GM12878 (cell line): Measurements from ENCODE around the gene KAZN. TPM values are rescaled to one million over a fixed set of nuclear protein-coding genes. Genes with fewer than 3 reads are reported as not detected.

Experiments used
- ATAC-seq: fragments of 200-7000 bp; cut with Tn5 transposase; 3 replicates; pipeline ENCODE4 v1.9.1; 2020; ENCODE audit warnings: mild to moderate bottlenecking, moderate library complexity
- BruUV-seq: library from RNA; stranded (reverse); fragments of 400-500 nt; replicated peaks from 2 replicates; lab custom pipeline; 2021; lab: Mats Ljungman, UMichigan
- CTCF ChIA-PET: fragments of 300-600 bp; sonication (Branson Sonifier 250); formaldehyde crosslinking; extraction: SDS; loops from one replicate; lab custom pipeline; 2021; ENCODE audit warnings: inconsistent platforms; lab: Yijun Ruan, JAX
- POLR2A ChIA-PET: fragments of 350-600 bp; formaldehyde crosslinking; extraction: SDS; loops from one replicate; lab custom pipeline; 2021; ENCODE audit warnings: inconsistent platforms; lab: Charles Lee
- RAD21 ChIA-PET: fragments of 300-600 bp; sonication (Branson Sonifier 250); formaldehyde crosslinking; loops from one replicate; lab custom pipeline; 2023; ENCODE audit warnings: antibody characterized with exemption; ENCODE audit not compliant: unreplicated experiment; lab: Charles Lee
- SMC1A ChIA-PET: fragments of 300-600 bp; sonication (Branson Sonifier 250); formaldehyde crosslinking; loops from one replicate; lab custom pipeline; 2023; ENCODE audit not compliant: unreplicated experiment, uncharacterized antibody; lab: Charles Lee
- DNase-seq: peaks from one replicate; pipeline ENCODE4 v3.0.0-alpha.2; 2011; ENCODE audit warnings: low read depth, low spot score
- FAIRE-seq: peaks from 3 replicates; lab custom pipeline; 2011; peaks lifted over from hg19 to GRCh38; lab: Jason Lieb, UNC
- H2AFZ ChIP-seq: 2 replicates; pipeline ENCODE4 v1.6.0; 2011; ENCODE audit warnings: low read depth, low read length, control low read depth; ENCODE audit not compliant: control insufficient read depth
- H3K27ac ChIP-seq: 2 replicates; pipeline ENCODE4 v1.5.1; 2011; ENCODE audit warnings: control low read depth; ENCODE audit not compliant: control insufficient read depth, insufficient read depth
- H3K27me3 ChIP-seq, 2 experiments: replicated peaks in 1 of 2; 2 replicates each; pipeline versions ENCODE4 v1.6.0 to v1.6.1; 2011; ENCODE audit warnings: low read length in 1 of 2; ENCODE audit not compliant: control insufficient read depth in 2 of 2, insufficient read depth in 2 of 2
- H3K36me3 ChIP-seq, 2 experiments: 2 replicates each; pipeline ENCODE4 v1.5.1; 2011; ENCODE audit warnings: low read length in 1 of 2; ENCODE audit not compliant: control insufficient read depth in 2 of 2, insufficient read depth in 2 of 2
- H3K4me1 ChIP-seq: 2 replicates; pipeline ENCODE4 v1.6.1; 2011; ENCODE audit warnings: mild to moderate bottlenecking, low read length, moderate library complexity, mixed read lengths; ENCODE audit not compliant: control insufficient read depth, insufficient read depth
- H3K4me2 ChIP-seq: 2 replicates; pipeline ENCODE4 v1.6.0; 2011; ENCODE audit warnings: control low read depth; ENCODE audit not compliant: control insufficient read depth, insufficient read depth
- H3K4me3 ChIP-seq: fragments of 200-600 bp; sonication (generic); 2 replicates; pipeline ENCODE4 v1.5.1; 2016
- H3K79me2 ChIP-seq: 2 replicates; pipeline ENCODE4 v1.6.0; 2011; ENCODE audit warnings: low read length; ENCODE audit not compliant: control insufficient read depth, insufficient read depth
- H3K9ac ChIP-seq: 2 replicates; pipeline ENCODE4 v1.8.0; 2011; ENCODE audit warnings: low read length, control low read depth, mixed read lengths; ENCODE audit not compliant: control insufficient read depth, insufficient read depth
- H3K9me3 ChIP-seq: replicated peaks from 3 replicates; pipeline ENCODE4 v1.5.1; 2011; ENCODE audit warnings: mild to moderate bottlenecking, low read length; ENCODE audit not compliant: control insufficient read depth, insufficient read depth
- H4K20me1 ChIP-seq: 2 replicates; pipeline ENCODE4 v1.6.0; 2011; ENCODE audit not compliant: control insufficient read depth, insufficient read depth
- BHLHE40 ChIP-seq, 2 experiments: fragments of 450-650 bp in 1 of 2; IDR thresholded peaks; 2 replicates each; pipeline ENCODE4 v1.6.1; 2011 to 2017; ENCODE audit warnings: low read depth in 2 of 2, borderline replicate concordance in 1 of 2, improper control_type of control experiment in 1 of 2, low read length in 1 of 2, mild to moderate bottlenecking in 1 of 2
- BRCA1 ChIP-seq: IDR thresholded peaks from 2 replicates; pipeline ENCODE4 v1.6.1; 2011; ENCODE audit warnings: low read depth, low read length, improper control_type of control experiment
- E2F4 ChIP-seq: IDR thresholded peaks from 2 replicates; pipeline ENCODE4 v1.6.1; 2012; ENCODE audit warnings: low read depth, low read length, improper control_type of control experiment
- E2F8 ChIP-seq: fragments of 450-650 bp; IDR thresholded peaks from 2 replicates; pipeline ENCODE4 v1.6.1; 2018; ENCODE audit warnings: mild to moderate bottlenecking, low read depth, moderate library complexity; ENCODE audit not compliant: partially characterized antibody
- EP300 ChIP-seq, 2 experiments: fragments of 150-350 bp in 1 of 2; IDR thresholded peaks; 2 replicates each; pipeline ENCODE4 v1.6.1; 2011 to 2012; ENCODE audit warnings: low read depth in 2 of 2, low read length in 2 of 2, borderline replicate concordance in 1 of 2, improper control_type of control experiment in 1 of 2, inconsistent platforms in 1 of 2; ENCODE audit not compliant: control insufficient read depth in 1 of 2
- HSF1 ChIP-seq: fragments of 150-350 bp; IDR thresholded peaks from 2 replicates; pipeline ENCODE4 v1.6.1; 2014; ENCODE audit warnings: mild to moderate bottlenecking, low read depth, low read length
- POLR2AphosphoS5 ChIP-seq: IDR thresholded peaks from 2 replicates; pipeline ENCODE4 v1.6.1; 2011; ENCODE audit warnings: mild to moderate bottlenecking, low read length, inconsistent platforms
- PRDM15 ChIP-seq: fragments of 450-650 bp; formaldehyde crosslinking; IDR thresholded peaks from 2 replicates; pipeline ENCODE4 v1.4.0; 2020; ENCODE audit warnings: mild to moderate bottlenecking, moderate library complexity
- RCOR1 ChIP-seq: conservative IDR thresholded peaks from 2 replicates; pipeline ENCODE4 v1.6.1; 2012; ENCODE audit warnings: low read depth, low read length, improper control_type of control experiment
- WGBS: methylation state at CpG from one replicate; pipeline ENCODE4 v1.1.6; 2016; ENCODE audit warnings: low lambda C conversion rate; ENCODE audit not compliant: insufficient replicate concordance, insufficient coverage; ENCODE audit errors: missing lambda C conversion rate; 5-methylcytosine and 5-hydroxymethylcytosine counted together
- in situ Hi-C: fragments of 300-500 bp; cut with MboI; formaldehyde crosslinking; loops from 9 replicates; pipeline ENCODE4 v1.14.3; 2018; ENCODE audit warnings: mixed read lengths
- intact Hi-C: fragments of 100-400 bp; cut with micrococcal nuclease; formaldehyde crosslinking; loops from one replicate; pipeline ENCODE4 v1.14.2; 2022; ENCODE audit not compliant: unreplicated experiment
- polyA plus RNA-seq, 11 experiments: library from polyadenylated mRNA; depleted of rRNA in 4 of 11; unstranded in 6 of 11; stranded (reverse) in 5 of 11; fragments of >200 nt; fragmentation: Nextera tagmentation in 4 of 11; fragmentation: Illumina TruSeq in 1 of 11; extraction: Ambion mirVana in 4 of 11; extraction: Trizol in 1 of 11; gene quantifications; 1 replicate in 1 of 11; 2 replicates in 10 of 11; pipeline versions ENCODE4 v1.2.1 to v1.2.3, GENCODE V29; 2011 to 2016; ENCODE audit warnings: inconsistent platforms in 2 of 11, missing spikeins in 2 of 11, low read depth in 1 of 11
- total RNA-seq, 4 experiments: library from RNA; depleted of rRNA in 3 of 4; stranded (reverse); fragments of >200 nt in 3 of 4; fragmentation: Illumina TruSeq in 1 of 4; extraction: Trizol in 1 of 4; gene quantifications; 2 replicates each; pipeline versions ENCODE4 v1.2.1 to v1.2.3, GENCODE V29; 2013 to 2021
- TF ChIP-seq, protein P1 (sequence below): fragments of 450-650 bp; formaldehyde crosslinking; IDR thresholded peaks from 2 replicates; pipeline ENCODE4 v1.4.0; 2022; ENCODE audit warnings: mild to moderate bottlenecking, moderate library complexity

The KAZN gene
- total and polyA plus RNA-seq, 10 of the 15 experiments (the other 5 are each of a cell fraction or from before 2014, with no cell fraction given): 0.72 to 4.0 (median 1.2) TPM

DNA sequence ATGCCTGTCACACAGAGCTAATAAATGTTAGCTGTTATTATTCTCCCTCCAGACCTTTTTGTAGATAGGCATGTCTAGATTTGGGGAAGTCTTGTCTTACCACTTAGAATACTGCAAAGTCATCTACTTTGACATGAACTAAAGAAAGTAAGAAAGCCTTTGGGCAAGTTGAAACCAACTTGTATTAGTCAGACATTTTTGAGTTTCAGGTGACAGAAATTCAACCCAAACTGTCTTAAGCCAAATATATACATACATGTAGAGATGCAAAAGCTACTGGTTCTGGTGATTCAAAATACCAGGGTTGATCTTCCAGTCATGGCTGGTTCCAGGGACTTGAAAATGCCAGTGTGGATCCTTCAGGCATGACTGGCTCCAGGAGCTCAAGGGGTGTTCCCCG is 278.3 kb downstream of the KAZN start:
- no peaks in the 10 kb centered on the region for H3K36me3 ChIP-seq
- H4K20me1 ChIP-seq: no peaks in the 10 kb centered on the region
- RAD21 ChIA-PET: no interaction called here
- POLR2A ChIA-PET: no interaction called here
- in situ Hi-C loops (no loop called here), intact Hi-C loops (no loop called here)
- H3K79me2 ChIP-seq: no peaks in the 10 kb centered on the region
- no peak overlapping the region for H3K9ac ChIP-seq
- SMC1A ChIA-PET: interaction anchor here (0.6 kb wide), 1 partner anchor 1732 kb away, joined by 3 read pairs; no protein-coding TSS in a partner anchor
- no peak overlapping the region for H3K4me3 ChIP-seq
- CTCF ChIA-PET: interaction anchor here (0.5 to 0.9 kb wide), 2 partner anchors 12 to 137 kb away, joined by 3 to 4 read pairs; no protein-coding TSS in a partner anchor
- H2AFZ ChIP-seq: no peak overlapping the region
- no TSS peak for BruUV-seq
- peaks cover 0 to 3% of the 10 kb centered on the region in 2 experiments; a peak in 1 of 4 replicates for H3K27me3 ChIP-seq
- H3K9me3 ChIP-seq: no peaks in the 10 kb centered on the region; the same call in 2 of the 3 replicates
- H3K27ac ChIP-seq: no peak overlapping the region
- 40% methylated on average over 1 of the region's 1 CpG for WGBS
- no peak for FAIRE-seq
- peak; percentile 41; the same call in 2 of the 3 replicates for ATAC-seq
- H3K4me1 ChIP-seq: peaks cover 3% of the 10 kb centered on the region
- DNase-seq: no peak
- no peak overlapping the region for H3K4me2 ChIP-seq
- TF ChIP-seq EP300 (IDR thresholded peaks at IDR 0.05; ENCODE audit: borderline replicate concordance in 1 of 2, control insufficient read depth in 1 of 2, low read depth in 2 of 2, low read length in 2 of 2): no peak
- no peak for TF ChIP-seq PRDM15
- no peak for TF ChIP-seq E2F4
- TF ChIP-seq RCOR1: no peak
- TF ChIP-seq, protein P1, sequence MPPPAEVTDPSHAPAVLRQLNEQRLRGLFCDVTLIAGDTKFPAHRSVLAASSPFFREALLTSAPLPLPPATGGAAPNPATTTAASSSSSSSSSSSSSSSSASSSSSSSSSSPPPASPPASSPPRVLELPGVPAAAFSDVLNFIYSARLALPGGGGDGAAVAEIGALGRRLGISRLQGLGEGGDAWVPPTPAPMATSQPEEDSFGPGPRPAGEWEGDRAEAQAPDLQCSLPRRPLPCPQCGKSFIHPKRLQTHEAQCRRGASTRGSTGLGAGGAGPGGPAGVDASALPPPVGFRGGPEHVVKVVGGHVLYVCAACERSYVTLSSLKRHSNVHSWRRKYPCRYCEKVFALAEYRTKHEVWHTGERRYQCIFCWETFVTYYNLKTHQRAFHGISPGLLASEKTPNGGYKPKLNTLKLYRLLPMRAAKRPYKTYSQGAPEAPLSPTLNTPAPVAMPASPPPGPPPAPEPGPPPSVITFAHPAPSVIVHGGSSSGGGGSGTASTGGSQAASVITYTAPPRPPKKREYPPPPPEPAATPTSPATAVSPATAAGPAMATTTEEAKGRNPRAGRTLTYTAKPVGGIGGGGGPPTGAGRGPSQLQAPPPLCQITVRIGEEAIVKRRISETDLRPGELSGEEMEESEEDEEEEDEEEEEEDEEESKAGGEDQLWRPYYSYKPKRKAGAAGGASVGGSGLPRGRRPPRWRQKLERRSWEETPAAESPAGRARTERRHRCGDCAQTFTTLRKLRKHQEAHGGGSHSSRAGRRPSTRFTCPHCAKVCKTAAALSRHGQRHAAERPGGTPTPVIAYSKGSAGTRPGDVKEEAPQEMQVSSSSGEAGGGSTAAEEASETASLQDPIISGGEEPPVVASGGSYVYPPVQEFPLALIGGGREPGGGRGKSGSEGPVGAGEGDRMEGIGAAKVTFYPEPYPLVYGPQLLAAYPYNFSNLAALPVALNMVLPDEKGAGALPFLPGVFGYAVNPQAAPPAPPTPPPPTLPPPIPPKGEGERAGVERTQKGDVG (CRISPR knock-in tag): no peak
- no peak for TF ChIP-seq BHLHE40 (IDR thresholded peaks at IDR 0.05; ENCODE audit: borderline replicate concordance in 1 of 2, low read depth in 2 of 2, low read length in 1 of 2)
- TF ChIP-seq HSF1: no peak
- no peak for TF ChIP-seq E2F8
- no peak for TF ChIP-seq POLR2AphosphoS5
- no peak for TF ChIP-seq BRCA1
